ELR (cell line): ENCODE results near the gene SLC66A3.

Experiments used
- DNase-seq: peaks from one replicate; pipeline ENCODE4 v3.0.0-alpha.2; 2015; ENCODE audit warnings: low read depth

SLC66A3 gene

DNA sequence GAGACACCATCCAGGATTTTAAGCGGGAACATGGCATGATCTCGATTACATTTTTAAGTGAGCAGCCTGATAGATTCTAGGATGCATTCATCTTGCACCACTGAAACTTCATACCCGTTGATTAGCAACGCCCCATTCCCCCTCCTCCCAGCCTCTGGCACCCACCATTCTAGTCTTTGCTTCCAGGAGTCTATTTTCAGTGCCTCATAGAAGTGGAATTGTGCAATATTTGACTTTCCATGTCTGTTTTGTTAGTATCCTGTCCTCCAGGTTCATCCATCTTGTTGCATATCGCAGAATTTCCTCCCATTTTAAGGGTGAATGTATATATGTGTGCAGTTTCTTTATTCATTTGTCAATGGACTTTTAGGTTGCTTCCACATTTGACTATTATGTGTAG, 20.9 kb upstream of the SLC66A3 start:
- no peak for DNase-seq

GRCh38 chr2:11140492-11140891, 14.8 kb upstream of the SLC66A3 start:
- DNase-seq = peak; percentile 46

GRCh38 chr2:11141319-11141718, 13.9 kb upstream of the SLC66A3 start:
- no peak for DNase-seq

DNA sequence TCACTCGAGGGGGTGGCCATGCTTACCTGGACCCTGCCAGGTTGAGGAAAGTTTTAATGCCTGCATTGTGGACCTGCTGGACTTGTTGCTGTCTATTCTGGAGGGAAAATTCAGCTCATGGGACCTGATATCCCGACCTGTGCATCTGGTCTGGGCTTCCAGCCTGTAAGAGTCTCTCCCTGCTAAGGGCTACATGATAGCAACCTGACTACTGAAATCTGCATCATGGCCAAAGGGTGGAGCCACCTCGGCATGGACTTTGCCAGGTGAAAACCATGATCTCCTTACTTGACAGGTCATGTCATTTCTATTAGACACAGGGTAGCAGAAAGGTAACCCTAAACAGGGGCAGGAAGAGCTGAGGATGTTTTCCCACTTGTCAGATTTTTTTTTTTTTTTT, 12.9 kb upstream of the SLC66A3 start:
- no peak for DNase-seq

GRCh38 chr2:11142987-11143386, 12.3 kb upstream of the SLC66A3 start:
- DNase-seq = no peak

DNA sequence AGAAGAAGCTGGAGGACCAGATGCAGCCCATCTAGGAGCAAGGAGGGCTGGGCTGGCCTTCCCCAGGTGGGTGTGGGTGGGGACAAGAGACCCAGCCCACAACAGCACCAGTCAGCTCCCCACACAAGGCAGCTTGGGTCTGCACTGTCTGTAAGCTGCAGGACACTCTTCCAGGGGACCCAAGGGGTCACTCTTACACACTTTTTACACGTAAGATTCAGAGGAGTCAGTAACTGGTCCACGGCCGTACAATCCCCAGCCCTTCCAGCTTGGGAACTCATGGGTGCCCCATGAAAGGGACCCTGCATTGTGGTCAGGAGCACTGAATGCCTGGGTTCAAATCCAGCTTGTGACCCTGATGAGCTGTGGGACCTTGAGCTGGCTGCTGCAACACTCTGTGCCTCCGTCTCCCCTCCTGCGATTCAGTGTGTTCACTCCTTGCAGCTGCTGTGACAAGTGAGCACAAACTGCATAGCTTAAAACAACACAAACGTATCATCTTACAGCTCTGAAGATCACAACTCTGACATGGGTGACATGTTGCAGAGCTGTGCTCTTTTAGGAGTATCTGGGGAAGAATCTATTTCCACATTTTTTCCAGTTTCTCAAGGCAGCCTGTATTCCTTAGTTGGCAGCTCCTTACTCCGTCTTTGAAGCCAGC, 11.1 kb upstream of the SLC66A3 start:
- no peak for DNase-seq

DNA sequence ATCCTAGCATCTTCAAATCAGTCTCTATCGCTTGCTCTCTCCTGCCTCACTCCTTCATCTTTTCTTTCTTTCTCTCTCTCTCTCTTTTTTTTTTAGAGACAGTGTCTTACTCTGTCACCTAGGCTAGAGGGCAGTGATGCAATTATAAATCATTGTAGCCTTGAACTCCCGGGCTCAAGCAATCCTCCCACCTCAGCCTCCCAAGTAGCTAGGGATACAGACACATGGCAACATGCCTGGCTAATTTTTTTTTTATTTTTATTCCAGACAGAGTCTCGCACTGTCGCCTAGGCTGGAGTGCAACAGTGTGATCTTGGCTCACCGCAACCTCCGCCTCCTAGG, 10.6 kb upstream of the SLC66A3 start:
- no peak for DNase-seq

GRCh38 chr2:11145350-11145749, 9.9 kb upstream of the SLC66A3 start:
- DNase-seq = no peak

GRCh38 chr2:11146076-11146475, 9.2 kb upstream of the SLC66A3 start:
- no peak for DNase-seq

DNA sequence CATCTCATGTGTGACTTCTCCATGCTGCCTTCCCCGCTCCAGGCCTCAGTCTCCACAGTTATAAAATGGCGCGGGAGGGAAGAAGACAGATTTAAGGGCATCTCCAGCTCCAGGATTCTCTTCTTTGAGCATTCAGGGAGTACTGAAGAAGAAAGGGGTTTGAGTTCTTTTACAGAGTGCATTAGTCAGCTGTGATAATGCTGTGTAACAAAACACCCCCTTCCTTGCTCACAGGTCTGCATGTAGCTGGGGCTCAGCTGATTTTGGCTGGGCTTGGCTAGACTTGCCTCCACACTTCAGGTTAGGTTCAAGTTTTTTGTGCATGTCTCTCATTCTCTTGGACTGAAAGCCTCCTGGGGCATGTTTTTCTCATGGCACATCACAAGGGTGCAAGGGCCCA, 8.0 kb upstream of the SLC66A3 start:
- DNase-seq = no peak

DNA sequence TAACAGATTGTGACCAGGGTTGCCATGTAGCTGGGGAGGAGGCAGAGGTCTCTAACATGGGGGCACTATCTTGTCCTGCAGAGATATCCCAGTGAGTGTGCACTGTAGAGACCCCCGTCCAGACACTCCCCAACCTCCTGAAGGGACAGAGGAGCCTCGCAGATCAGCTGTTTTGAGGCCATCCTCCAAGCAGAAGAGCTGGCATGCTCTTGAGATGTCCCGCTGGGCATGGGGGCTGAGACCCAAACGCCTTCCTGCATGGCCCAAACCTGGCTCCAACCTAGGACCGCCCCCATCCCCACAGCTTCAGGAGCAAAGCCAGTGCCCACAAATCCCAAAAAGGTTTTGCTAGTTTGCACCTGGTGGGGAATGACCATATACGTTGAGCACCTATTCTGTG, 2.7 kb upstream of the SLC66A3 start:
- DNase-seq = no peak

DNA sequence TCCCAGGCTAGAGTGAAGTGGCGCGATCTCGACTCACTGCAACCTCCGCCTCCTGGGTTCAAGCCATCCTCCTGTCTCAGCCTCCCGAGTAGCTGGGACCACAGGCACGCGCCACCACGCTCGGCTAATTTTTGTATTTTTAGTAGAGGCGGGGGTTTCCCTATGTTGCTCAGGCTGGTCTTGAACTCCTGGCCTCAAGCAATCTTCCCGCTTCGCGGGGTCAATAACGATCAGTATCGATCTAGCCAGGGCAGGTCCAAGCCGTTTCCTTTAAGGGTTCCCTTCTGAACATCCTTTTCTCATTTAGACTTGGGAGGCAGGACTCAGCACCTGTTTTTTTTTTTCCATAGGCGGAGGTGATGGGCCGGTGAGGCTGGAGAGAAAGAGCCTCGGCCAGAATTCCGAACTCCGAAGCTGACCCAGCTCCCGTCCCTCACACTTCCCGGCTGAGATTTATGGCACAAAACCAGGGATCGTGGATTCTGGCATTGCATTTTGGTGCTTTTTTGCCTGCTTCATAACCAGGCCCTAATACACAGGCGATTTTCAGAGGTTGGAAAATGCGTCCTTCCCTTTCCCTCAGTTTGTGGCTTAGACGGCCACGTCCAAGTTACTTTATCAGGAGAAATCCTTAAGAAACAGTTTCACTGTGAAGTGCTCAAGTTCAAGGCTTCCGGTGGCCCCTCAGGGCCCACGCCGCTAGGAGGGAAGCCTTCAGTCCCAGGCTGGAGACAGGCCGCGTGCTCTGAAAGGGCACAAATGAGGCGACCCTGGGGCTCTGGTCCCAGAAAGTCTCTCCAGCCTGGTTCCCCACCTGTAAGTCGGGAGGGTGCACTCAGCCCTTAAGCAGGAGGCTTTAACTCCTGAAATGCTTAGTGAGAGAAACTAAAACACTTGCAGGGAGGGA, 998 bp upstream of the SLC66A3 start:
- DNase-seq = no peak

DNA sequence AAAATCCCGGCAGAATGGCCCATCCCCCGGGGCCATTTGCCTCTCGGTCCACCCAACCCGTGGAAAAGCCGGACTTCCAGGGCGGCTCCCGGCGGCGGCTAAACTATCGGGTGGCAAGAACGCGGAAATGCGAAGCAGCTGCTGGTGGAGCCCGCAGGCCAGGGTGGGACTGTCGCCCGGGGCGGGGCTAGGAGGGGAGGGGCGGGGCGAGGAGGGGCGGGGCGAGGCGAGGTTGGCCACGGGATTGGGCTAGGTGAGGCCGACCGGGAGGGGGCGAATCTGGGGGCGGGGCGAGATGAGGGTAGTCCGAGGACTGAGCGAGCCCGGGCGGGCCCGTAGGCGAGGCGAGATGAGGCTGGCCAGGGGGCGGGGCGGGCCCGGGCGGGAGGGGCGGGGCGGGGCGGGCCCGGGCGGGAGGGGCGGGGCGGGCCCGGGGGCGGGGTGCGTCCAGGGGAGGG, 315 bp upstream of the SLC66A3 start:
- DNase-seq = peak; percentile 94

GRCh38 chr2:11156396-11157075, 1.3 kb downstream of the SLC66A3 start:
- DNase-seq = no peak

GRCh38 chr2:11157296-11157695, 2.0 kb downstream of the SLC66A3 start:
- no peak for DNase-seq

DNA sequence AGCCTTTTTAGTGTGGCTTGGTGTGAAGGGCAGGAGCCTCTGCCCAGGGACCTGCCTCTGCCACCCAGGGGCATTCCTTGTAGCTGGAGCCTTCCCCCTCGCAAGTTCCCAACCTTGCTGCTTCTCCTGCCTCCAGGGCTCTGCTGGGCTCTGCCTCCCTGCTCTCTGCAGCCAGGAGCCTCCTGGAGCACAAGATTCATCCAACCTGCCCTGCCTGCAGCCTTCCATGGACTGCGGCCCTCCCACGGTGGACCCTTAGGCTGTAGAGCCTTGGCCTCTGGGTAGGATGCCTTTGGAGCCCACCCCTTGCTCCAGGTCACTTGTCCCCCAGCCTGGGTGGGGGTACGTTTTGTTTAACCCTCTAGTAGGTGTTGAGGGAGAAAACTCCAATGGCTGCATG, 2.5 kb downstream of the SLC66A3 start:
- DNase-seq = no peak

- no peak for DNase-seq
Measured at GRCh38 chr2:11158916-11159573, 3.8 kb downstream of the SLC66A3 start.

GRCh38 chr2:11159574-11160170, 4.4 kb downstream of the SLC66A3 start:
- no peak for DNase-seq

DNA sequence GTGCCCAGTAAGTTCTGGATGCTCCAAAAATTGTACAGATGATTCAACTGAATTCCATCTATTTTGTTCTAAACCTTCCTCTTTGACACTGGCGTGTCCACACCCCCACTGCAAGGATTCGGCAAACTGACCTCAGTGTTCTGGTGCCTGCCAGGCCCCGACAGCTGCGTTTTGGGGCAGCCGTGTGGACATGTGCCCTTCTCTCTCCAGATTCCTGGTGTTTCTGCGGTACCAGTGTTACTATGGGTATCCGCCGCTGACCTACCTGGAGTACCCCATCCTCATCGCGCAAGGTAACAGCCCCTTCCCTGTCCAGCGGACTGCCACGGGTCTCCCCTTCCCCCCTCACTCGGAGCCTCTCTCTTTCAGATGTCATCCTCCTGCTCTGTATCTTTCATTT, 5.0 kb downstream of the SLC66A3 start:
- DNase-seq = no peak

DNA sequence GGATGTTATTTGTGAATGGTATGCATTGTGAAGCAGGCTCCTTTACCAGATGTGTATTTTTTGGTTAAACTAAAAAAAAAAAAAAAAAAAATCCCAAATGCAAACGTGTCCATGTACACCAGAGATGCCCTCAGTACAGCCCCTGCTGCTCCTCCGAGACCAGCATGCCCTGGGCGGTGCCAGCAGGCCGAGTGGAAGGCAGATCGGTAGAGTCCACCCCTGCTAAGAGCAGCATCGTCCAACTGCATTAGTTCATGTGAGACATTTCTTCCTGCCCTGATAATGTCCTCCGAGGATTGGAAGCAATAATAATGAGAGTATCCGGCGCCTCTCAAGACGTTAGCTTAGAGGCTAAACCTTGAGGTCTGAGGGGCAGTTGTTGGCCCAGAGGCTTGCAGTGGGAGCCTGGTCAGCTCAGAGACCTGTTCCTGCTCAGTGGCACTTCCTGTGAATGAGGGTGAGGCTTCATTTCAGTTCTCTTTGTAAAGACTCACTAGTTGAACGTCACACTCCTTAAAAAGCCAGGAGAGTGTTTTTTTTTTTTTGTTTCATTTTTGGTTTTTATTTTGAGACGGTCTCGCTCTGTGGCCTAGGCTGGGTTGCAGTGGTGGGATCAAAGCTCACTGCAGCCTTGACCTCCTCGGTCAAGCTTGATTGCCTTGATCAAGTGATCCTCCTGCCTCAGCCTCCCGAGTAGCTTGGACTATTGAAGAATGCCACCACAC, 5.6 kb downstream of the SLC66A3 start:
- DNase-seq = no peak

GRCh38 chr2:11161747-11162146, 6.5 kb downstream of the SLC66A3 start:
- no peak for DNase-seq
